HG03103 (cell line): ENCODE data around the gene RBBP7.
"Not testable (repeated sequence)": the region's sequence is repeated elsewhere in the genome, so short reads cannot be mapped to it uniquely, and the experiment has no call there.

ENCODE experiments used
- ATAC-seq: cut with Tn5 transposase; IDR thresholded peaks from one replicate; pipeline ENCODE4 v1.9.1; 2021; ENCODE audit warnings: low read depth; ENCODE audit not compliant: unreplicated experiment

Gene RBBP7

DNA sequence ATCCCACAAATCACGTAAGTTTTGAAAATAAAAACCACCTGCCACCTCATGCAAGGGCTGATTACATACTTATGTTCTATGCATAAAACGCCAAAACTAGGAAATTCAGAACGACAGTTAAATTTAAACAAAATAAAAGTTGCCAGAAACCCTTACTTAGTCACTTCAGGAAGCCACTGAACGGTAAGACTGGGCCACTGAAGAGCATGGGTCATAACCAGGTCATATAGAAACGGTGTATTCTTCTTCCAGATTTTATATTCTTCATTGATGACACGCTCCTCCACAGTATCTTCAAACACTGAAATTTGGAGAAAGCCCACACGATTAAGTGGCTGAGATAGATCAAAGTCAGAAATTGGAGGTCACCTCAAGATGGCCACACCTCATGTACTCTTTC lies 1.2 kb downstream of the RBBP7 start:
- no peak for ATAC-seq

DNA sequence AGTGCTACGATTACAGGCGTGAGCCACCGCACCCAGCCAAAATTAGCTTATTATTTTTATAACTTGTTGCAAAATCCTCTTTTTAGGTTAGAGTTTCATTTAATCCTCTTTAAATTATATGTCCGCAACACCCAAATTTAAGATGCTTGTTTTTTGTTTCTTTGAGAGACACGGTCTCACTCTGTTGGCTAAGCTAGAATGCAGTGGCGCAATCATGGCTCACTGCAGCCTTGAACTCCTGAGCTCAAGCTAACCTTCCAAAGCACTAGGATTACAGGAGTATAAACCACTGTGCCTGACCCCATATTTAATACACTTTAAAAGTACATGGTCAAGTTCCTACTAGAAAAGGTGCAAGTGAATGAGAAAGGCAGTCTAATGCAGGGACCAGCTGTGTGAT lies 2.2 kb downstream of the RBBP7 start:
- ATAC-seq: no peak

DNA sequence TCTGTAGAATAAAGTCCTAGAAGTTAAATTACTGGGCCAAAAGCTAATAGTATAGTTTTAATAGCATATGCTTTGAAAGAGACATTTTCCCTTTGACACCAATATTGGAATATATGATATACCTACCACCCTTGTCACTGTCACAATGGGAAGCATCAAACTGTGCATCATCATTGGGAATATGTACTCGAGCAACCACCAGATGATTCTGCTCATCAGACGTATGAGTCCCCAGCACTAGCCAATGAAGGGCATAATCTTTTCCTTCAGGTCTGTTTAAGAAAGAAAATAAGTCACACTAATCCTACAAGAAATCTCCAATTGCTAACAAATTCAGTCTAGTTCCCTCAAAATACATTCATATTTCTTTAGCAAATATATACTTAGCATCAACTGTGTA lies 7.3 kb downstream of the RBBP7 start:
- no peak for ATAC-seq

DNA sequence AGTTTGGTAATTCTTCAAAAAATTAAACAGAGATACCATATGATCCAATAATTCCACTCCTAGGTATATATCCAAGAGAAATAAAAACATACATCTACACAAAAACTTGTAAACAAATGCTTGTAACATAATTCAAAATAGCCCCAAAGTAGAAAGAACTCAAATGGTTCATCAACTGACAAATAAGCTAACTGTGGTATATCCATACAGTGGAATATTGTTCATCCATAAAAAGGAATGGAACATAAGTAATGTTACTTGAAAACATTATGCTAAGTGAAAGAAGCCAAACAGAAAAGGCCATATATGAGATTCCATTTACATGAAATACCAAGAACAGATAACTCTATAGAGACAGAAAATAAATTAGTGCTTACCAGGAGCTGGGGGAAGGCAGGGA lies 13.4 kb downstream of the RBBP7 start:
- no peak for ATAC-seq

DNA sequence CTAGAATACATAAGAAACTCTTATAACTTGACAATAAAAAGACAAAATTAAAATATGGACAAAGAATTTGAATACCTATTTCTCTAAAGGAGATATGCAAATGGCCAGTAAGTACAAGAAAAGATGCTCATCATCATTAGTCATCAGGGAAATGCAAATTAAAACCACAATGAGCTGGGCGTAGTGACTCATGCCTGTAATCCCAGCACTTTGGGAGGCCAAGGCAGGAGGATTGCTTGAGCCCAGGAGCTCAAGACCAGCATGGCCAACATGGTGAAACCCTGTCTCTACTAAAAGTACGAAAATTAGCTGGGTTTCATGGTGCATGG lies 14.1 kb downstream of the RBBP7 start:
- not testable (repeated sequence) for ATAC-seq

DNA sequence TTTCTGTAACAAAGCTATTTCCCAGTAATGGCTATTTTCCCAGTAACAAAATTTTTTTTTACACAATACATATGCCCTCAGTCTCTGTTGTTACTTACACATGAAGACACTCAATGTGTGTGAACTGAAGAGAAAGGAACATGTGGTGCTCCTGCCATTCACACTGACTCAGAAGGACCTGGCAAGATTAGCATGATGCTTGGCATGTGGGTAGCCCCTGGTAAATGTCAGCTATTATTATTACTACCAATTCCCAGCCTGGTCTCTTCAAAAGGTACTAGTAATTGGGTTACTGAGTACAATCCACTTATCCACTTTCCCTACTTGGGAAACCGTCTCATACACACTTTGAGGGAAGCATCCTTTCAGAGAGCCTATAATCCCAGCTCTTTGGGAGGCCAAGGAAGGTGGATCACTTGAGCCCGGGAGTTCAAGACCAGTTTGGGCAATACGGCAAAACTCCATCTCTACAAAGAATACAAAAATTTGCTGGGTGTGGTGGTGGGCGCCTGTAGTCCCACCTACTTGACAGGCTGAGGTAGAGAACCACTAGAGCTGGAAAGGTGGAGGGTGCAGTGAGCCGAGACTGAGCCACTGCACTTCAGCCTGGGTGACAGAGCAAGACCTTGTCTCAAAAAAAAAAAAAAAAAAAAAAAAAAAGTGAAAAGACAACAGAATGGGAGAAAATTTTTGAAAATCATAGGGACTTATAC lies 14.6 kb downstream of the RBBP7 start:
- no peak for ATAC-seq

DNA sequence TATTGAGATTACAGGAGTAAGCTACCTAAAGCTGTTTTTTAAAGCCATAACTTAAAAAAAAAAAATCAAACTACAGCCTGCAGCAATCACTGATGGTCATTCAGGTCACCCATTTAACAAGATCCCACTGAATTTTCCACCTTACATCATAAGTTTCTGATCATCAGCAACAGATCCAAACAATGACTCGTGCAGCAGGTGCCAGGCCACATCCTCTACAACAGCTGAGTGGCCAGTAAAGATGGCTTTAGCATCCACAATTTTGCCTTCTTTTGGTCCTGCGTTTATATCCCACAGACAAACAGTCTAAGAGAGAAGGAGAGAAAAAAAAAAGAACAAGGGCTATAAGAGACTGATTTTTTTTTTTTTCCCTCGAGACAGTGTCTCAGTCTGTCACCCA lies 16.6 kb downstream of the RBBP7 start:
- ATAC-seq: no peak

DNA sequence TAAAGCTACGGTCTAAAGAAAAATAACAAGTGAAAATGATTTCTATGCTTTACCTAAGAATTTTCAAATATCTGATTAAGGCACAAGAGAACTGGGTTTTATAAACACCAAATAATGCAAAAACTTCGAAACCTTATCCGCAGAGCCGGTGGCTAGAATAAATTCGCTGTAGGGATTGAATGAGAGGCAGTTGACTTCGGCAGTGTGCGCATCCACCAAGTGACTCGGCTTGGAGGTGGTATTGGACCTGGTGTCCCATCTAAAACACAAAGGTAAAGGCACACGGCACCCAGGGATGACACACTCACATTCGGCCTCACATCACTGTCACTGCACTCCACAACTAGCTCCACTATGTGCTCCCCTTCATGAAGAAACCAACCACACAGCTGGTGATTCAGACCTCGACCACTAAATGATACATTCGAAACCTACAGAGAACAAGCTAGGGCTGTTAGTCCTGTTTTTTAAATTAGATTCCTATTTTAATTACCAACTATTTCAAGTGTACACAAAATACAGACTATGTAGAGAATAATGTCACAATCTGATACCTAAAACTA lies 17.5 kb downstream of the RBBP7 start:
- no peak for ATAC-seq

DNA sequence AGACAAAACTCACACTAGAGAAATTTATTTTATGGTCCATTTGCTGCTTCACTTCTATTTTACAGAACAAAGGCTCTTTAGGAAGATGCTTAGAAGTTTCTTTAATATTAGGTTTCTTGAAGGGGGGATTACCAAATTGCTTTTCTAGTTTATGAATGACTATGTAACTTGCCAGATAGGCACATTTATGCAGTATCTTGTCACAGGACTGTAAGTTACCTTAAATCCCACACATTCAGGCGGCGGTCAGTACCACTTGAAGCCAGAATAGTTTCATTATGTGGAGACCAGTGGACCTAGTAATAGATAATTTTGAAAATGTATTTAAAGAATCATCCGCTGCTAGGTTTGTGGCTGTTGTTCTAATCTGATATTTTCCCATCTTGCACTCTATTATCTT lies 18.3 kb downstream of the RBBP7 start:
- ATAC-seq: no peak

DNA sequence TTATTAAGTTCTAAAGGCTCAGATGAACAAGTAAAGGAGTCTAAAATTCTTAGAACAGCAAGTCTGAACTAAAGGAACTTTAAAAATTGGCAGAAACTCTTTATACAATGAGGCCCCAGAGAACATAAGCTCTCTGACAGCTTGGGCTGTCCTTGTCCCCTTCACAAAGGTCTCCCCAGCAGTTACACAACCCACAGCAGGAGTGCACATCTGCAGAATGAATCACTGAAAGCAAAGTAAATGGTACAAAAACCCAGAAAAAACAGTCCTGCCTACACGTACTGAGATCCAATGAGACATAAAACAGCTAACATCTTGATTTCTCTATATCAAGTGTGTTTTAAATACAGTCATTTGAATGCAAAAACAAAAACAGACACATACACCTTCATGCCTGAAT lies 18.7 kb downstream of the RBBP7 start:
- no peak for ATAC-seq

DNA sequence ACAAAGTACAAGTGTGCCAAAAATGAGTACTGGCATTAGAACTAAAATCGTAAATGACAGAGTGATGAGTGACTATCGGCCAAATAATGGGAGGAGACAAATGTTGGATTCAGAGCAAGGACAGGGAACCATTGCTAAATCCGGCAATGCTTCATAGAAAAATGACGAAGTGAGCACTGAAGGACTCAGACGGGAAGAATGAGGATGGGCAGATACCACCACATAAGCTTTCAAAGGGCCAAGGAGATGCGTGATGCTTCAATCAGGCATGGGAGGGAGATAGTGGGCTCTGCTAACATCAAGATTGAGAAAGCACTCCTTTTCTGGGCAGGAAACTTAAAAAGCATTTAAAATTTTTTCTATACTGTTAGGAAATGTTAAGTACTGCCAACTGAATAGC lies 21.6 kb downstream of the RBBP7 start:
- ATAC-seq: no peak

DNA sequence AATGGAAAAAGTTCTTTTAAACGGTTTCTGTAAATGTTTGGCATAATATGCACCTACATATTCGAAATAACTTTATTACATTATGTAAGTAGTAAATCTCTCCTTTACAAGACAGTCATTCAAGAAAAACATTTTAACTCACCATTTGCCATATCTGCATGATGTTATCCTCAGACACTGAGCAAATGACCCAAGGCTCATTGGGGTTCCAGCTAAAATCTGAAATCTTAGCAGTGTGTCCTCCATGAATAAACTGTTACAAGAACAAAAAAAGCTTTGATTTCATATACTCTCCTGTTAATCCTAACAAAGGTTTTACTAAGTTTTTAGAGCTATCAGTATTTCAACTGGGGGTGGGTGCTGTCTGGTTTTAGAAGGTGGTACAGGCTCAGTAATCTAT lies 24.5 kb downstream of the RBBP7 start:
- no peak for ATAC-seq

DNA sequence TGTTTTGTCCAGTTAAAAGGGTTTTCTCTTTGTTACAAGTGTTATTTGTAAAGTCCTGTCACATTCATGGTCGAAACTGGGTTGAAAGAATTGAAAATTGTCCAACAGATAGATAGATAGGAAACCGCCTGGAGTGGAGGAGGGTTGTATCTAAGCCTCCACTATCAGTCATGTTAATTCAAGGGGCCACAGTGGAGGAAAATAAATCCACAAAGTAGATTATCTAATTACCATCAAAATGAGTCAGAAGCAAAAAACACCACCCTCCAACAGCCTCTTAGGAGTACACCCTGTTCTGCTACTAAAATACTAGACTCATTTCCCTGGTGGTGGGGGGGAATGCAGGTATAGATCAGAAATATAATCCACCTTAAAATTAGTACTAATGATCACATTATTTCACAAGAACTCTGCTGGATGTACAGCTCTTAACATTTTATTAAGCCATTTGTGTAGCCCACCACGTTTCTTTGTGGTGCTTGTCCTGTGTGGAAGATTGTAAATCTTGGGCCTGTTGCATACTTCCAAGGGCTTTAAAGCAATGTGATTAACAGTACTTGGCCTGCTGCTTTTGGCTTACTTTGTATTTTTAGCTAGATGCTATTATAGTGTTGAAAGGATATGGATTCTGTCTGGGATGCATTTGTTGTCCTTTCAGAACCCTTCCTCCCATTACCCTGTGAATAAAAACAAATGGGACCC lies 26.8 kb downstream of the RBBP7 start:
- no peak for ATAC-seq

DNA sequence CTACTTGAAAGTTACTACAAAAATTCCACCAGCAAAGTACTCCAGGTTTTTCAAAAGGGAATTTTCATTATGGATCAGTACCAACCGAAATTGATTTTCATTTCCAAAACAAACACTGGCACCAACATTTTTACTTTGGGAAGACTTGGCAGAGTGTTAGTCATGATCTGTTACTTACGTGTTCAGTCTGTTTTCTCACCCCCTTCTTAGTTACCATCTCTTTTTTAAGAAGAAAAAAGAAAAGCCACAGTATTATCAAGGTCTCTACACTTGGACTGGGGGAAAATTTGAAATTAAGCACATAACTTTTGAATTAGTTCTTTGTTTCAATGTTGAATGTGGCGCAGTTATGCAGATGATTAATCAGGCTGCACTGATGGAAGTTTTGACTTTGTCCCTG lies 27.5 kb downstream of the RBBP7 start:
- ATAC-seq: no peak

DNA sequence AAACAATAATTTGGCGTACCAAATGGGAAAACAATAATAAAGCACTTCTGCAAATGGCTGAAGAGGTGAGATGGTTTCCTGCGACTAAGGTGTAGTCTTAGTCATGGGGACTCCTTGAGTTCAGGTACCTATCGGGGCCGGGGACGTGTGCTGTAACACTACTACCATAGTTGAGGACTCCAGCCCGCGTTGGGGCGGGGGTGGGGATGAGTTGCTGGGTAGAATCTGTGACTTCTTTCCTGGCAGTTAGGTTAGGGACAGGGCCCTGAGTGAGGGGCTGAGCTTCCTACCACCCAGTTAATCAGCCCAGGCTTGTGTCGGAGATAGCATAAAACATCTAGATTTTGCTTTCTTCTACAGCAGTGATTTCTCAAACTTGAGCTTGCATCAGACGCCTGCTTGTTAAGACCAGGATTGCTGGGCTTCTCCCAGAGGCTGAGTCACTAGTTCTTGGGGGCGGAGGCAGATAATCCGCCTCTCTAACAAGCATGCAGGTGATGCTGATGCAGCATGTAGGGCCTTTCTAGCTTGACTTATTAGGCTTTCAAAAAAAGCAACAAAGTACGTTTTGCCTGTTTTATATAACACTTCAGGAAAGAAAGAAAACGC lies 30.2 kb downstream of the RBBP7 start:
- ATAC-seq: no peak

DNA sequence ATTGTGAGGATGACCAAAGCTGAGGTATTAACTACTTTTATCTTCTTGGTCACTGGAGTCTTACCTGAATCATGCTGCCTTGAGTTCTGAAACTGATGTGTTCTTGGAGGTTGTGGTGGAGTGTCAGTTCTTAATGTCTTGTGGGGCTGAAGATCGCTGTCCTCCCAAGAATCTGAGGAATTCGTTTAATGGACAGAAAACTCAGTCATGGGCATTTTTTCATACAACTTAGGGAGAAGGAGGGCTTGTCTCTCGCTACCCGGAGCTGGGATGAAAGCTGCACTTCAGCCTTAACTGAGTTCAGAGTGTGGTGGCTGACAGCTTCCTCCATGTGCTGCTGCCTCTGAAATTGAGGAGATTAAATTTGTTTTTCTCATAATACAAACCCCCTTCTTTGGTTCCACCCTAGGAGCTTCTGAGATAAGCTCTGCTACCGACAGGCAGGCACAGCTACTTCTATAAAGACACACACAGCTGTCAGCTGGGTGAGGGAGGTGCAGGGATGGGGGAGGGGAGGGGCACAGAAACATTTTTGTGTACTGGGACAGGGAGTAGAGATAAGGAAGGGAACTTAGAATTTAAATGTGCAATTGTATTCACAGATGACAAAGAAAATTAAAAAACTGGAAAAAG lies 30.8 kb downstream of the RBBP7 start:
- no peak for ATAC-seq

DNA sequence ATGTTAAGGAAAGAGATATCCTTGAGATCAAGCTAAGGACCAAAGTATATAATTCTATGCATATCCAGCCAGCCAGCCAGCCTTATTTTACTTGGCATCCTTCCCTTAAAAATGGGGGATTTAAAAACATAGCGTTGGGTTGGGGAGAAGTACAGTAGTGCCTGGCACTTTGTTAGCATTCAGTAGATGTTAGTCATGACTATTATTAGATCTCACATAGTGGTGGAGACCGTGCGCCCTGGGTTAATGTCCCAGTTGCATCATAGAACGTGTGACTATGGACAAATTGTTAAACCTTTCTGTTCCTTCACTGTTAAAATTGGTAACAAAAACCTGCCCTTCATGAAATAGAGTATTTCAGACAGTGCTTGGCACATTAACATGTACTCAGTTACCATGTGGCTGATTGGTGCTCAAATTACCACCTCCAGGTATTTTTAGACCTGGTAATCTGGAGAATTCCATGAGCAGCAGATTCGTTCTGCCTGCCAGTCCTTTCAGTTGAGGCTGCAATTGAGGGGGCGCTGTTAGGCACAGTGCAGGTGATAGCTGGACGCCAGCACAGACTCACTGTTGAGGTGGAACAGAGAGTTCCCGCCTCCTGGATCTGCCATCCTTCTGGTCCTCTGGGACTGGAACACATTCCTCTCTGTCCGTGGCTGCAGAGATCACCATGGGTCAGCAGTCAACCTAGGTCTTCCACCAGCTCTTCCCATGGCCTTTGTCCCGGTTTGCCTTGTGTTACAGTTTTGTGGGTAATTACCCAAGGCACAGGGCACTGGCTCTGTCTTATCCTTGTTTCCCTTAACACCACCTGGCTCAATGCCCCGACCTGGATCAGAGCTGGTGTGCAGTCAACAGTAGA lies 31.7 kb downstream of the RBBP7 start:
- ATAC-seq: no peak

DNA sequence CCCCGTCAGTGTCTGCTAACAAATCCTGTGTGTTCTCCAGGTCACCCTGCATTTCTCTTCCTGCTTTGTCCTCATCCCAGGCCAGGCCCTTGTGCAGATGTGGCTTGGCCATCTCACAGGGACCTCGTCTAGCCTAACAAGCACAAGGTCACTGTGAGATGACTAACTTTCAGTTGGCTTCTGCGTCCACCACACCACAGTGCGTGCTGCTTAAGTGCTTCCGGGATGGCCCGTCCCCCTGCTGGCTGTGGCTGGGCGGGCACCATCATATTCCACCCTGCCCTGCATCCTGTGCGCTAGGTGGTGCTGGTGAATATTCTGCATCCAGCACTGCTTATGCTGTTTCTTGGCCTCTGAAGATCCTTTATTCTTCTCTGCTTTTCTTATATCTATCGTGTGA lies 33.8 kb downstream of the RBBP7 start:
- no peak for ATAC-seq

DNA sequence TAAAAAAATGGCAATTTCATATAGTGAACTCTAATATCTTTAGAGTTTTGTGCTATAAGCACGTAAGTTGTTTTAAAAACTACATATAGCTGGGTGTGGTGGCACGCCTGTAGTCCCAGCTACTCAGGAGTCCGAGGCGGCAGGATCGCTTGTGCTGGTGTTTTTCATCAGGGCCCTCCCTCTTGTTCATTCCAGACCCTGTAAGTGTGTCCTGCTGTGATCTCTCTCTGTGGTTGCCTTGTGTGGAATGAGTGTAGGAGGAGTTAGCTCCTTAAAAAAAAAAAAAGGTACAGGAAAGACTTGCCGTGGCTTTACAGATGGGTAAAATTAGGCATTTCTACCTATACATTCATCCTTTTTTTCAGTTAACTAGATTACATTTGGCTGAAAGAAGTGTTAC lies 35.4 kb downstream of the RBBP7 start:
- no peak for ATAC-seq

DNA sequence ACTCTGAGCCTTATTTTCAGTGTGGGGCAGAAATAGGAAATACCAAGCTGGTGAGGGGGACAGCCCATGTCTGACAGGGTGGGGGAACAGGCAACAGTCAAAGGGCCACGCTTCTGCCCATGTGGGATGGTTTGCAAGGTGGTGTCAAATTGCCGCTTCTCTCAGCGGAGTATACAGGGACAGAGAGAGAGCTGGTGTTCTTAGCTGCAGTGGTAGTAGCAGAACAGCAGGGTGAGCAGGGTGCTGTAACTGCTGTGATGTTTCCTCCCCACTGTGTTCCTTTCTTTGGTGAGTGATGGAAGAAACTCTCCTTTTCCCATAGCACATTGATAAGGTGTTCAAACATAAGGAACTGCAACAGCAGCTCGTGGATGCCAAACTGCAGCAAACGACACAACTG lies 37.9 kb downstream of the RBBP7 start:
- ATAC-seq: no peak
